ENCODE data around the gene EIF3F. TPM values are rescaled to one million over a fixed set of nuclear protein-coding genes. Genes with fewer than 3 reads are reported as not detected.

The EIF3F gene
- total RNA-seq, 5 donors from 2014 or later (not counting 1 experiment from before 2014, with no cell fraction given) = 344 to 400 (median 369) TPM

GRCh38 chr11:8009856-8010255 lies 22.7 kb downstream of the EIF3F start:
- Histone ChIP-seq H3K4me3 (ENCODE audit: control insufficient read depth in 1 of 2, extremely low read depth in 1 of 2, low read length in 1 of 2) (no peak overlapping the region), H3K9me3 (no peaks in the 10 kb centered on the region), H3K27me3 (replicated peaks in 1 of 2; ENCODE audit: control insufficient read depth in 2 of 2, extremely low read depth in 1 of 2, insufficient read depth in 2 of 2, low read length in 1 of 2) (peaks cover 0 to 6% of the 10 kb centered on the region in 2 experiments), H3K4me1 (ENCODE audit: control insufficient read depth in 1 of 2, extremely low read depth in 1 of 2, insufficient read depth in 2 of 2, low read length in 2 of 2) (no peaks in the 10 kb centered on the region), H3K27ac (ENCODE audit: low read length) (no peak overlapping the region), H3K36me3 (ENCODE audit: control insufficient read depth in 2 of 2, extremely low read depth in 1 of 2, insufficient read depth in 1 of 2, low read length in 1 of 2) (no peaks in the 10 kb centered on the region)
- Mint-ChIP-seq H3K4me1 (no peaks in the 10 kb centered on the region), H3K27ac (no peak overlapping the region), H3K36me3 (no peaks in the 10 kb centered on the region), H3K27me3 (peaks cover 18 to 20% of the 10 kb centered on the region in 2 donors), H3K9me3 (no peaks in the 10 kb centered on the region), H3K4me3 (no peak overlapping the region)
- DNase-seq = peak in 1 of 35 experiments; percentile 3
- CTCF ChIA-PET = interaction anchor here in 1 of 2 donors (1.2 kb wide), 1 partner anchor 90 kb away, joined by 3 read pairs; no protein-coding TSS in a partner anchor
- POLR2A ChIA-PET = no interaction called here
- 63% methylated on average over 1 of the region's 3 CpGs for WGBS (ENCODE audit: insufficient coverage)
- ATAC-seq (replicated peaks in 1 of 4) = no peak

DNA sequence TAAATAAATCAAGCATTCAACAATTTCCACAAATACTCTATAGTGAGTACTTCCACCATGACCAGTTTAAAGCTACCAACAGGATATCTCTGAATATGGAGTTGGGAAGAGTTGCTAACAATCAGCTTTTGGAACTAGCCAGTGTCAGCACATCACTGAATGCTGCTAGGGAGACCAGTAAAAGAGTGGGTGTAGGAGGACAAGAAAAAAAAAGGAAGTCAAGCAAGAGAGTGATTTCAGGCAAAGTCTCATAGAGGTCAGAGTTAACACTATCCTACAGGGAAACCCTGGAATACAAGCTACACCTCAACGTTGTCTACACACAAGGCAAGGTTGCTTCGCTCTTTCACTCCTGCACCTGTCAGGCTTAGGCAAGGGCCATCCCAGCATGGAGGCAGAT lies 24.2 kb downstream of the EIF3F start:
- ATAC-seq (replicated peaks in 1 of 4) = no peak
- H3K4me1 ChIP-seq (ENCODE audit: control insufficient read depth in 1 of 2, extremely low read depth in 1 of 2, insufficient read depth in 2 of 2, low read length in 2 of 2) = no peaks in the 10 kb centered on the region
- H3K27ac Mint-ChIP-seq = no peak overlapping the region
- 50% methylated on average over 1 of the region's 2 CpGs for WGBS (ENCODE audit: insufficient coverage)
- POLR2A ChIA-PET = no interaction called here
- H3K27ac ChIP-seq (ENCODE audit: low read length) = no peak overlapping the region
- CTCF ChIA-PET = interaction anchor here (0.5 to 1.0 kb wide), 5 partner anchors 20 to 28 kb away, joined by 3 to 4 read pairs (median 3); partner anchors contain the start of gene EIF3F (in 1 of the 2)
- H3K27me3 Mint-ChIP-seq = peaks cover 27 to 29% of the 10 kb centered on the region in 2 donors
- H3K27me3 ChIP-seq (replicated peaks in 1 of 2; ENCODE audit: control insufficient read depth in 2 of 2, extremely low read depth in 1 of 2, insufficient read depth in 2 of 2, low read length in 1 of 2) = peaks cover 5 to 7% of the 10 kb centered on the region in 2 experiments
- no peaks in the 10 kb centered on the region for H3K9me3 ChIP-seq
- no peaks in the 10 kb centered on the region for H3K9me3 Mint-ChIP-seq
- DNase-seq = no peak
- no peaks in the 10 kb centered on the region for H3K4me1 Mint-ChIP-seq
- H3K36me3 ChIP-seq (ENCODE audit: control insufficient read depth in 2 of 2, extremely low read depth in 1 of 2, insufficient read depth in 1 of 2, low read length in 1 of 2) = no peaks in the 10 kb centered on the region
- no peaks in the 10 kb centered on the region for H3K36me3 Mint-ChIP-seq
- no peak overlapping the region for H3K4me3 ChIP-seq (ENCODE audit: control insufficient read depth in 1 of 2, extremely low read depth in 1 of 2, low read length in 1 of 2)
- no peak overlapping the region for H3K4me3 Mint-ChIP-seq

DNA sequence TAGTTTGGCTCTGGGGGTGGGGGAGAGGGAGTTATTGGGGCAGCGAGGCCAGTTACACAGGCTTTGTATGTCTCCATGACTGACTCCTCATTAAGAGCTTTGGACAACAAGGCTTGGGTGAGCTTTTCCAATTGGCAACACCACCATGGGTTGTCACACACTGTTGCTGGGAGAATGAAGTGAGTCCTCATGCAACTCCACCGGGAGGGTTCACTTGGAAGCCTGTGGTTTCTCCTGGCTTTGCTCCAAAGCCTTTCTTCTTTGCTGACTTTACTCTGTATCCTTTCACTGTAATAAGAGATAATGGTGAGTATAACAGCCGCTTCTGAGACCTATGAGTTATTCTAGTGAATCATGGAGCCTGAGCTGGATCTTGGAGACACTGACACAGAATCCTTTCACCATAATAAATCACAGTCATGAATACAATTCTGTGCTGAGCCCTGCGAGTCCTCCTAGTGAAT lies 24.9 kb downstream of the EIF3F start:
- H3K27ac Mint-ChIP-seq = no peak overlapping the region
- H3K4me1 Mint-ChIP-seq = no peaks in the 10 kb centered on the region
- no peaks in the 10 kb centered on the region for H3K36me3 Mint-ChIP-seq
- Histone ChIP-seq H3K9me3 (no peaks in the 10 kb centered on the region), H3K4me1 (ENCODE audit: control insufficient read depth in 1 of 2, extremely low read depth in 1 of 2, insufficient read depth in 2 of 2, low read length in 2 of 2) (no peaks in the 10 kb centered on the region), H3K36me3 (ENCODE audit: control insufficient read depth in 2 of 2, extremely low read depth in 1 of 2, insufficient read depth in 1 of 2, low read length in 1 of 2) (no peaks in the 10 kb centered on the region), H3K4me3 (ENCODE audit: control insufficient read depth in 1 of 2, extremely low read depth in 1 of 2, low read length in 1 of 2) (no peak overlapping the region), H3K27ac (ENCODE audit: low read length) (no peak overlapping the region), H3K27me3 (replicated peaks in 1 of 2; ENCODE audit: control insufficient read depth in 2 of 2, extremely low read depth in 1 of 2, insufficient read depth in 2 of 2, low read length in 1 of 2) (peaks cover 5 to 12% of the 10 kb centered on the region in 2 experiments)
- ChIA-PET POLR2A (no interaction called here), CTCF (interaction anchor here in 1 of 2 donors (1.0 kb wide), 1 partner anchor 21 kb away, joined by 4 read pairs; no protein-coding TSS in a partner anchor)
- DNase-seq = peak in 1 of 35 experiments; percentile 1
- WGBS (ENCODE audit: insufficient coverage) = 71% methylated on average over 1 of the region's 4 CpGs
- H3K9me3 Mint-ChIP-seq = no peaks in the 10 kb centered on the region
- peaks cover 32 to 33% of the 10 kb centered on the region in 2 donors for H3K27me3 Mint-ChIP-seq
- no peak for ATAC-seq (replicated peaks in 1 of 4)
- H3K4me3 Mint-ChIP-seq = no peak overlapping the region

GRCh38 chr11:8013833-8014232 lies 26.7 kb downstream of the EIF3F start:
- DNase-seq = no peak
- ATAC-seq (replicated peaks in 1 of 4) = no peak
- peaks cover 0 to 11% of the 10 kb centered on the region in 2 experiments for H3K4me1 ChIP-seq (ENCODE audit: control insufficient read depth in 1 of 2, extremely low read depth in 1 of 2, insufficient read depth in 2 of 2, low read length in 2 of 2)
- Mint-ChIP-seq H3K27ac (no peak overlapping the region), H3K36me3 (no peaks in the 10 kb centered on the region), H3K4me3 (no peak overlapping the region), H3K9me3 (no peaks in the 10 kb centered on the region), H3K27me3 (peaks cover 43 to 45% of the 10 kb centered on the region in 2 donors), H3K4me1 (peaks cover 5 to 6% (median 6%) of the 10 kb centered on the region in 3 donors)
- POLR2A ChIA-PET = interaction anchor here in 1 of 2 donors (0.7 kb wide), 1 partner anchor 1447 kb away, joined by 6 read pairs; no protein-coding TSS in a partner anchor
- 90% methylated on average over 1 of the region's 5 CpGs for WGBS (ENCODE audit: insufficient coverage)
- CTCF ChIA-PET = no interaction called here
- no peaks in the 10 kb centered on the region for H3K9me3 ChIP-seq
- no peak overlapping the region for H3K4me3 ChIP-seq (ENCODE audit: control insufficient read depth in 1 of 2, extremely low read depth in 1 of 2, low read length in 1 of 2)
- H3K36me3 ChIP-seq (ENCODE audit: control insufficient read depth in 2 of 2, extremely low read depth in 1 of 2, insufficient read depth in 1 of 2, low read length in 1 of 2) = no peaks in the 10 kb centered on the region
- H3K27ac ChIP-seq (ENCODE audit: low read length) = no peak overlapping the region
- H3K27me3 ChIP-seq (replicated peaks in 1 of 2; ENCODE audit: control insufficient read depth in 2 of 2, extremely low read depth in 1 of 2, insufficient read depth in 2 of 2, low read length in 1 of 2) = peaks cover 15 to 22% of the 10 kb centered on the region in 2 experiments

DNA sequence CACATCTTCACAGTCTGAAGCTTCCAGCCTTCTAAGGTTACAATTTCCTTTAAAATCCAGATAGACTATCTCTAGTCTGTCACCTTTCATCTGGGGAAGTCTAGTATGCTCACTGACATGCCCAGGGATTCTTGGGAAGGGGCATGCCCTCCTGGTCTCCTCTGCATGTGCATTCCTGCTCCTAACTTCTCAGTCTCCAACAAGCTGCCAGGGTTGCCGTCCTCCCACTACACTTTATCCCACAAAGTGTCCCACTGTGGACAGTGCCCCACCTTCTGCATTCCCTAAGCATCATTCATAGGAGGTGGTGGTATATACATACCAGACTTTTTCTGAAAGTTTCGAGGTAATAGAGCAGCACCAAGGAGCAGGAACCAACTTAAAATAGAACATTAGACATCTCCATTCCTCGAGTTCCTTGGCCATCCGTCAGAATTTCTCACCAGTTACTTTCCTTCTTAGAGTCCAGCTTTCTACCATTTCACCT lies 28.7 kb downstream of the EIF3F start:
- 50% methylated on average over 3 of the region's 4 CpGs for WGBS (ENCODE audit: insufficient coverage)
- Histone ChIP-seq H3K9me3 (no peaks in the 10 kb centered on the region), H3K27me3 (replicated peaks in 1 of 2; ENCODE audit: control insufficient read depth in 2 of 2, extremely low read depth in 1 of 2, insufficient read depth in 2 of 2, low read length in 1 of 2) (peaks cover 24 to 36% of the 10 kb centered on the region in 2 experiments), H3K4me1 (ENCODE audit: control insufficient read depth in 1 of 2, extremely low read depth in 1 of 2, insufficient read depth in 2 of 2, low read length in 2 of 2) (peaks cover 2 to 21% of the 10 kb centered on the region in 2 experiments), H3K36me3 (ENCODE audit: control insufficient read depth in 2 of 2, extremely low read depth in 1 of 2, insufficient read depth in 1 of 2, low read length in 1 of 2) (no peaks in the 10 kb centered on the region), H3K4me3 (ENCODE audit: control insufficient read depth in 1 of 2, extremely low read depth in 1 of 2, low read length in 1 of 2) (no peak overlapping the region), H3K27ac (ENCODE audit: low read length) (no peak overlapping the region)
- ChIA-PET CTCF (interaction anchor here (1.4 to 1.9 kb wide), 2 partner anchors 9 to 29 kb away, joined by 5 to 7 read pairs; partner anchors contain the start of gene EIF3F (in 1 of the 2)), POLR2A (no interaction called here)
- no peaks in the 10 kb centered on the region for H3K9me3 Mint-ChIP-seq
- peaks cover 46 to 48% of the 10 kb centered on the region in 2 donors for H3K27me3 Mint-ChIP-seq
- no peak overlapping the region for H3K4me3 Mint-ChIP-seq
- H3K27ac Mint-ChIP-seq = no peak overlapping the region
- ATAC-seq (replicated peaks in 1 of 4) (no peak), DNase-seq (no peak)
- H3K4me1 Mint-ChIP-seq = peaks cover 13 to 15% (median 14%) of the 10 kb centered on the region in 3 donors
- H3K36me3 Mint-ChIP-seq = no peaks in the 10 kb centered on the region

GRCh38 chr11:8016440-8016839 lies 29.3 kb downstream of the EIF3F start:
- DNase-seq = no peak
- Mint-ChIP-seq H3K9me3 (no peaks in the 10 kb centered on the region), H3K36me3 (no peaks in the 10 kb centered on the region), H3K27ac (no peak overlapping the region), H3K4me1 (peaks cover 13 to 15% (median 14%) of the 10 kb centered on the region in 3 donors), H3K27me3 (peaks cover 47 to 48% of the 10 kb centered on the region in 2 donors), H3K4me3 (no peak overlapping the region)
- peaks cover 2 to 21% of the 10 kb centered on the region in 2 experiments for H3K4me1 ChIP-seq (ENCODE audit: control insufficient read depth in 1 of 2, extremely low read depth in 1 of 2, insufficient read depth in 2 of 2, low read length in 2 of 2)
- no peak overlapping the region for H3K27ac ChIP-seq (ENCODE audit: low read length)
- no peaks in the 10 kb centered on the region for H3K36me3 ChIP-seq (ENCODE audit: control insufficient read depth in 2 of 2, extremely low read depth in 1 of 2, insufficient read depth in 1 of 2, low read length in 1 of 2)
- CTCF ChIA-PET = interaction anchor here (1.0 to 1.9 kb wide), 4 partner anchors 10 to 83 kb away, joined by 3 to 7 read pairs (median 4); partner anchors contain the start of gene EIF3F (in 1 of the 2)
- peaks cover 24 to 42% of the 10 kb centered on the region in 2 experiments for H3K27me3 ChIP-seq (replicated peaks in 1 of 2; ENCODE audit: control insufficient read depth in 2 of 2, extremely low read depth in 1 of 2, insufficient read depth in 2 of 2, low read length in 1 of 2)
- POLR2A ChIA-PET = no interaction called here
- no peak overlapping the region for H3K4me3 ChIP-seq (ENCODE audit: control insufficient read depth in 1 of 2, extremely low read depth in 1 of 2, low read length in 1 of 2)
- no peak for ATAC-seq (replicated peaks in 1 of 4)
- no peaks in the 10 kb centered on the region for H3K9me3 ChIP-seq
- 28% methylated on average over 4 of the region's 4 CpGs for WGBS (ENCODE audit: insufficient coverage)
